Activated CD4-positive, alpha-beta T cell treated with anti-CD3 and anti-CD28 coated beads for 48 hours (primary cell): ENCODE measurements around the gene FREM1.

ENCODE experiments used
- DNase-seq: peaks from one replicate; pipeline ENCODE4 v3.0.0-alpha.2; 2020

The FREM1 gene

DNA sequence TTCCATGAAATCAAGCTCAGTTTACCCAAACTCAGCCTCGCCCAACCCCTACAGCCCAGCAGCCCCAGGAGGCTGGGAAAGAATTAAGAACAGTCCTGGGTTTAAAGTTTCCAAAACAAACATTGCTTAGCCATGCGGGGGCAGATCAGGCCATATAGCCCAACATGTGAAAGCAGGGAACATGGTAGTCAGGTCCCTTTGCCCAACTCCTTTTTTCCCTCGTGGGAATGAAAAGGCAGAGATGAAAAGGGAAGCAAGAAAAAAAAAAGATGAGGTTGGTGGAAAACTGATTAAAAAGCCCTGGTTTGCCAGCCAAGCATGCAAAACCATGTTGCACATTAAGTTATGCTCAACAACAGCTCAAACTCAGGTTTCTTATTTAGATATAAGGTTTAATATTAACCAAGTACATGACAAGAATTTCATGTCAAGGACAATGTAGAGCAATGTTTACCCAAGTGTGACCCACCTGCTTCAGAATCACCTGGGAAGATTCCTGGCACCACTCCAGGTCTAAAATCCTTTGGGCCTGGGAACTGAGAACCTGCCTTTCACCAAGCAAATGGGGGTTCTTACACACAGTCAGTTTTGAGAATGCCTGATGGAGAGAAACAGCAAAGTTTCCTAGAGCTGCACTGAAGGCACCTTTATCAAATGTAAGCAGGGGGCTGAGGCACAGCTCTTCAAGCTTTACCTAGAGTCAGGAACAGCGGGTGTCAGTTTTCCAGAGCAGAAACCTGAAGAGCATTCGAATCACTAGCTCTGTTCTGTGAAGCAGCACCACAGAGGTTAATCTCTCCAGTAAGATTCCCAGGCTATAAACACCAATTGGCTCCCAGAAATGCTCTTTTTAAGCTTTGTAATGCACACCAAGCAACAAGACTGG is 1.7 kb downstream of the FREM1 start:
- DNase-seq, result no peak

DNA sequence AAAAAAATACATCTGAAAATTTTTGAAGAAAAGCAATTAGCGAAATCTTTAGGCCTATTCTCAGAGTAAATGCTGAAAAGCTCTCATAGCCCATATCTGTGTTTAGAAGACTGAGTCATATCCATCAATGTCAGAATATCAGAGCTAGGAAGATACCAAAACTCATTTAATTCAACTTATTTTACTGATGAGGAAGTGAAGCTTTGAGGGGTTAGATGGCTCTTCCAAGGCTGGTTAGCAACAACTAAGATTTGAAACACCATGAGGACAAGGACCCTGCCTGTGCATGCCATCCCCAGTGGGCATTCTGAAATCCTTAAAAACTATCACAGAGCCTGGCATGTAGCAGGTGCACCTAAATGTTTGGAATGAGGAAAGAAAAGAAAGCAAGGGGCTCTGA is 2.5 kb downstream of the FREM1 start:
- DNase-seq, result no peak

- DNase-seq, result no peak
These were observed 2.9 kb downstream of the FREM1 start for GRCh38 chr9:14907360-14907685.

GRCh38 chr9:14906644-14907359 is 3.4 kb downstream of the FREM1 start:
- no peak for DNase-seq

- no peak for DNase-seq
These were observed 4.2 kb downstream of the FREM1 start for GRCh38 chr9:14906000-14906399.

GRCh38 chr9:14903040-14903439 is 7.2 kb downstream of the FREM1 start:
- no peak for DNase-seq

GRCh38 chr9:14902561-14902960 is 7.7 kb downstream of the FREM1 start:
- DNase-seq, result no peak

- no peak for DNase-seq
These were observed 10.4 kb downstream of the FREM1 start for GRCh38 chr9:14899815-14900193.

DNA sequence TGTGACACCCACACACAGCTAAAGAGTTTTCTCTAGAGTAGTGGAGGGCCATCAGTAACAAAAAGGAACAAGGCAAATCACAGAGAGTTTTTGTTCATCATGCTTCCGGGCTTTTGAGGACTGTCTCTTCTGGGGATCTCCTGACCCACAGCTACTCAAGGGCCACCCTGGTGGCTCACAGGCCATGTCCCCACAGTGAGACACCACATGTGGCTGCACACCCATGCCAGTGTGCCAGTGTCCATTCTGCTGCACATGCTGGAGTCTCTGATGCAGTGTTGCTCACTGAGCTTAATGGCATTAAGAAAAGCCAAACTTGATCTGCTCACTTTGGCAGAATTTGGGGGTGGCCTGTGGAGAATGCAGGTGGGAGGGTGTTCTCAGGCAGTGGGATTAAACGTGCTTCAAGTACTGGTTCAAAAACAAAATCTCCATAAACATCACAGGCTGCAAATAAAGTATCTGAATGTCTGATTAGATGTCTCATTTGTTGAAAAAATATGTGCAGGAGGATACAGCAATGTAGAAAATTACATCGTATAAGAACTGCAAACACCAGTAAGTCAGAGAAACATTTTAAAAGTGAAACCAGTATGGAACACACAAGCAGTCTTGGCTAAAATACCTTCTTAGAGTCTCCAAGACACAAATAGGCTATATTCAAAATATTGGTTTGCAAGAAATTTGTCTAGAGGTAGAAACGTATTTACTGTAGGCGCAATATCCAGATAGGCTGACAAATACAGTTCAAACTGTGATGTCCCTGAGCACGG is 11.0 kb downstream of the FREM1 start:
- DNase-seq, result no peak

- no peak for DNase-seq
These were observed 14.4 kb downstream of the FREM1 start for GRCh38 chr9:14895806-14896205.

- DNase-seq, result no peak
These were observed 16.9 kb downstream of the FREM1 start for GRCh38 chr9:14893280-14893679.

DNA sequence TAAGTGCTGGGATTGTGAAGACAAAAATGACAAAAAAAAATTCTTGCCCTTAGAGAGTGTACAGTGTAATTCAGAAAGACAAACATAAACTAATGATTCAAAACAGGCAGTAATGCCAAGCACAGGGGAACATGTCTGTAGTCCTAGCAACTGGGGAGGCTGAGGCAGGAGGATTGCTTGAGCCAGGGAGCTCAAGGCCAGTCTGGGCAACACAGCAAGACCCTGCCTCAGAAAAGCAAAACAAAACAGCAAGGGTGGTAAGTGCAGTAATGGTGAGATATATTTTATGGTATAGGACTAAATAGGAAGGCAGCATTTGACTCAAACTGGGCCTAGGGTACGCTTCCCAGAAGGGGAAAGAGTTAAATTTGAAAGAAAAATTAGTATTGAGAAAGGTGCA is 18.9 kb downstream of the FREM1 start:
- no peak for DNase-seq

DNA sequence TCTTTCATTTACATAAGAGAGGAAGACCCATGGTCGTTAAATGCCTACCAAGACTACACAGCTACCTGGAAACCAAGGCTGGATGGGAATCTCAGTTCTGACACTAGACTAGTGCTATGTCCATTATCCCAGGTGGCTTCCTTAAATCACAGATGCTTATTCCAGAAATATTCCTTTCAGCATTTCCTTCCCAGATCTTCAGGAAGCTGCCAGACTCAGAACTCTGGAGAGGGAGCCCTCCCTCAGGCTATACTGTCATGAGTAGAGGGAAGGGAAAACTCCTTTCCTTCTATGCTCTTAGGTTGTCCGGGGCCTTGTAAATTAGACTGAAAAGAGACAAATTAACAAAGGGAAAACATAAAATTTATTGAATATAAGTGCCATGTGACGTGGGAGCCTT is 20.8 kb downstream of the FREM1 start:
- no peak for DNase-seq

DNA sequence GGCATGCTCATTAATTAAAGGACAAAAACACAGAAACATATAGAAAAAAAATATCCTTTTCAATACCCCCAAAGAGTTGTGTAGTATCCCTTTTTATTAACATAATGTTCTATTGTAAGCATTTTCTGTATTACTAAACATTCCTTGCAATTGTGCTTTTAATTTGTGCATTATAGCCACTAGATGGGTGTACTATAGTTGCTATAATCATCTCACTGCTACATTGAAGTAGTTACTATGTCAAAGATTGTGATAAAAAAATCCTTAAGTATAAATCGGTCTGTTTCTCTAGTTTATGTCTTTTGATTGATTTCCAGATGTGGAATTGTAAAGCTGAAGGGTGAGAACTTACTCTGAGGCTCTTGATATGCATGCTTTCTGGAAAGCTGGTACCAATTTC is 21.4 kb downstream of the FREM1 start:
- DNase-seq, result no peak

- DNase-seq, result no peak
These were observed 22.0 kb downstream of the FREM1 start for GRCh38 chr9:14888272-14888671.

GRCh38 chr9:14887149-14887548 is 23.1 kb downstream of the FREM1 start:
- DNase-seq, result no peak

- no peak for DNase-seq
These were observed 26.8 kb downstream of the FREM1 start for GRCh38 chr9:14883310-14883944.

DNA sequence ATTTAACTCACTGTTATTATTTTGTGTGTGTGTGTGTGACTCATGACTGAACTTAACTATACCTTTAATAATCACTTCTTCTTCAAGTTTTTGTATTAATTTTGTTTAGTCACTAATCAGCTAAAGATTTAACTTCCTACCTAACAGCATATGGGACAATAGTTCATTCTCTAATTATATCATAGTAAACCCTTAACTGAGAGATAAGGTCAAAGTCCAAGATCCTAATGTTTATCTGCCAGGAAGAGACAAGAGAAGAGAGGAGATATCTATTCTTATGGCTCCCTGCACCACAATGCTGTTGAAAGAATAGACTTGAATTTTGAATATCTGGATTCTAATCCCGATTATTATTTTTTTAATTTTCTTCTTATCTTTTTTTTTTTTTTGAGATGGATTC is 28.1 kb downstream of the FREM1 start:
- no peak for DNase-seq

GRCh38 chr9:14881006-14881405 is 29.2 kb downstream of the FREM1 start:
- DNase-seq, result no peak

- DNase-seq, result no peak
These were observed 40.1 kb downstream of the FREM1 start for GRCh38 chr9:14870090-14870489.

- no peak for DNase-seq
These were observed 40.6 kb downstream of the FREM1 start for GRCh38 chr9:14869671-14870070.

GRCh38 chr9:14868772-14869583 is 41.2 kb downstream of the FREM1 start:
- no peak for DNase-seq

GRCh38 chr9:14868418-14868771 is 41.8 kb downstream of the FREM1 start:
- no peak for DNase-seq
